Skeletal muscle tissue (tissue), 4 donors: ENCODE measurements around the gene STK16. TPM values are rescaled to one million over a fixed set of nuclear protein-coding genes. Genes with fewer than 3 reads are reported as not detected.

Experiments used
- H3K27ac ChIP-seq: one replicate; pipeline ENCODE4 v1.7.0; 2013; ENCODE audit warnings: mild to moderate bottlenecking, low read depth, low read length, inconsistent platforms
- H3K27me3 ChIP-seq, 3 donors: one replicate each; pipeline ENCODE4 v1.7.0; 2013; ENCODE audit warnings: low read length in 3 of 3; ENCODE audit not compliant: control insufficient read depth in 3 of 3, insufficient read depth in 3 of 3
- H3K36me3 ChIP-seq, 3 donors: one replicate each; pipeline ENCODE4 v1.7.0; 2013; ENCODE audit warnings: low read length in 3 of 3; ENCODE audit not compliant: control insufficient read depth in 3 of 3, insufficient read depth in 3 of 3
- H3K4me1 ChIP-seq, 3 donors: one replicate each; pipeline ENCODE4 v1.7.0; 2013; ENCODE audit warnings: low read length in 3 of 3, mild to moderate bottlenecking in 3 of 3; ENCODE audit not compliant: control insufficient read depth in 3 of 3, insufficient read depth in 3 of 3
- H3K4me3 ChIP-seq, 3 donors: one replicate each; pipeline ENCODE4 v1.7.0; 2013; ENCODE audit warnings: low read length in 3 of 3
- H3K9ac ChIP-seq, 3 donors: one replicate each; pipeline ENCODE4 v1.7.0; 2013; ENCODE audit warnings: low read length in 3 of 3, mild to moderate bottlenecking in 3 of 3, moderate library complexity in 2 of 3, low read depth in 1 of 3
- H3K9me3 ChIP-seq, 3 donors: one replicate each; pipeline ENCODE4 v1.7.0; 2013; ENCODE audit warnings: low read length in 3 of 3; ENCODE audit not compliant: control insufficient read depth in 3 of 3
- total RNA-seq: library from RNA; depleted of rRNA; stranded (reverse); fragments of >200 nt; gene quantifications from one replicate; pipeline ENCODE4 v1.2.3, GENCODE V29; 2014
- donor health status: Osteomylitis.

The STK16 gene
- total RNA-seq, 1 donor from 2014 or later, result 6.3 TPM

DNA sequence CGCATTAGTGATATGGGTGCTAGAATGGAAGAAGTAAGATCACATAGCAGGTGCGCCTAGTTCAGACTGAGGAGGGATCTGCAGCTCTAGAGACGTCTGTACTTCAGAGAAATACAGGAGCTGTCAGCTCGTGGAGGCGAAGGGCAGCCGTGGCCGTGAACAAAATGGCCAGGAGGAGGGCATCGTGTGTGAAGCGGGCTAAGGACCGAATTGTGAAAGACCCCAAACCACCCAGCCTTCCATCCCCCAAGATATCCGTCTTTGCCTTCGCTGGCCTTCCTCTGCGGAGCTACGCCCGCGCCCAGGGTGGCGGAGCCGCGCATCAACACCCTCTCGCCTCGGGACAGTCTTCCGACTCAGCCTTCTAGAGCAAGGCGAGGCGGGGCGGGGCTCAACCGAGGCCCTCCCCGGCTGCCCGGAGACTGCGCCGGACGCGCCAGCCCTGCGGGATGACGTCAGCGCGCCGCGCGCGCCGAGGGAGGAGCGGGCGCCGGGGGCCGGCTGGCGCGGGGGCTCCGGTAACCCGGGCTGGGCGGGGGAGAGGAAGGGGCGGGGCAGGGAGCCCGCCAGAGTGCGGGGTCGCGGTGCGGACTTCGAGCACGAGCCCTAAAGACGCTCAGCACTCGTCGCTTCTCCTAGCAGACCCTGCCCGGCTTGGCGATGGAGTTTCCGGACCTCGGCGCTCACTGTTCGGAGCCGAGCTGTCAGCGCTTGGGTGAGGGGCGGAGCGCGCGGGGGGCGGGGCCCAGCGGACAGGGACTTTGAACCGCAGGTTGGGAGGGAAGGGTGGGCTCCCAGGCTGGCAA lies 38.7 kb upstream of the STK16 start, which contains the start of gene ZFAND2B:
Gene ZFAND2B, plus strand, starts transcription at position 455 of the 806 bp plus-strand sequence. Its CDS starts 206 bp downstream, at position 661.
- Histone ChIP-seq H3K36me3 (peaks cover 32 to 36% (median 34%) of the 10 kb centered on the region in 3 donors), H3K9ac (peak within 1 kb of the TSS; percentile 79 to 97 (median 94)), H3K4me1 (peaks cover 17 to 20% (median 18%) of the 10 kb centered on the region in 3 donors), H3K27me3 (no peaks in the 10 kb centered on the region), H3K9me3 (no peaks in the 10 kb centered on the region), H3K27ac (peak within 1 kb of the TSS; percentile 78), H3K4me3 (peak within 1 kb of the TSS; percentile 80 to 94 (median 93))

GRCh38 chr2:219207134-219207883 lies 38.0 kb upstream of the STK16 start:
- Histone ChIP-seq H3K4me3 (peak overlapping the region; percentile 74 to 94 (median 80)), H3K9me3 (no peaks in the 10 kb centered on the region), H3K9ac (peak overlapping the region; percentile 13 to 71 (median 63)), H3K27me3 (no peaks in the 10 kb centered on the region), H3K36me3 (peaks cover 36 to 38% (median 38%) of the 10 kb centered on the region in 3 donors), H3K4me1 (peaks cover 17 to 20% (median 18%) of the 10 kb centered on the region in 3 donors), H3K27ac (peak overlapping the region; percentile 78)

GRCh38 chr2:219207884-219208740 lies 37.2 kb upstream of the STK16 start:
- peak overlapping the region in 2 of 3 donors; percentile 8 to 71 for H3K9ac ChIP-seq
- peaks cover 41 to 46% (median 44%) of the 10 kb centered on the region in 3 donors for H3K36me3 ChIP-seq
- no peaks in the 10 kb centered on the region for H3K9me3 ChIP-seq
- peak overlapping the region; percentile 78 for H3K27ac ChIP-seq
- H3K27me3 ChIP-seq, result no peaks in the 10 kb centered on the region
- H3K4me3 ChIP-seq, result peak overlapping the region in 1 of 3 donors; percentile 80
- peaks cover 17 to 20% (median 18%) of the 10 kb centered on the region in 3 donors for H3K4me1 ChIP-seq

GRCh38 chr2:219209236-219210195 lies 35.8 kb upstream of the STK16 start:
- H3K36me3 ChIP-seq, result peaks cover 53 to 60% (median 58%) of the 10 kb centered on the region in 3 donors
- H3K4me1 ChIP-seq, result peaks cover 17 to 20% (median 18%) of the 10 kb centered on the region in 3 donors
- no peak overlapping the region for H3K27ac ChIP-seq
- H3K27me3 ChIP-seq, result no peaks in the 10 kb centered on the region
- no peak overlapping the region for H3K4me3 ChIP-seq
- H3K9ac ChIP-seq, result no peak overlapping the region
- no peaks in the 10 kb centered on the region for H3K9me3 ChIP-seq

DNA sequence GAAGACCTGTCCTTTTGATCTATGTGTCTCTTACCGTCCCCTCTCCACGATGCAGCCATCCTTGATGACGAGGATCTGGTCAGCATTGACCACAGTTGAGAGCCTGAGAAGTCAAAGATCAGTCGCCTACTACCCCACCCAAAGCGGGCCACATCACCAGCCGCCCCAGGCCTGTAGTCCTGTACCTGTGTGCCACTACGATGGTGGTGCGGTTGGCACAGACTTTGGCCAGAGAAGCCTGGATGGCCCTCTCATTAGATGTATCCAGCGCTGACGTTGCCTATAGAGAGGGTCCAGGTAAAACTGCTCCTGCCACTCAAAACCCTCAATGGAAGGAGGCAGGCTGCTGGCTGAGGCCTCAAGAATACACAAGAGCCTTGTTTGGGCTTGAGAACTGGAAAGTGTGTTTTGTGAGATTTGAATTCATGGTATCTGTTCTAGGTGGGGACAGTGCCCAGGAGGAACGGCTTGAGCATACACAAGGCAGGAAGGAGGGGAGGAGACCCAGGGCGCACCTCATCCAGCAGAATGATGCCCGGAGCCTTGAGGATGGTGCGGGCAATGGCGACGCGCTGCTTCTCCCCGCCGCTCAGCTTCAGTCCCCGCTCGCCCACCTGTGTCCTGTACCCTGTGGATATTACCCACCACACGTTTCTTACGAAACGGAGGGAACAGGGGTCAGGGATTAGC lies 34.9 kb upstream of the STK16 start:
- no peak overlapping the region for H3K27ac ChIP-seq
- H3K4me1 ChIP-seq, result peaks cover 17 to 20% (median 18%) of the 10 kb centered on the region in 3 donors
- H3K4me3 ChIP-seq, result no peak overlapping the region
- no peaks in the 10 kb centered on the region for H3K9me3 ChIP-seq
- H3K27me3 ChIP-seq, result no peaks in the 10 kb centered on the region
- H3K9ac ChIP-seq, result no peak overlapping the region
- peaks cover 58 to 68% (median 66%) of the 10 kb centered on the region in 3 donors for H3K36me3 ChIP-seq

GRCh38 chr2:219210886-219211362 lies 34.4 kb upstream of the STK16 start:
- Histone ChIP-seq H3K9me3 (no peaks in the 10 kb centered on the region), H3K36me3 (peaks cover 62 to 74% (median 72%) of the 10 kb centered on the region in 3 donors), H3K4me3 (no peak overlapping the region), H3K4me1 (peaks cover 16 to 21% (median 17%) of the 10 kb centered on the region in 3 donors), H3K9ac (no peak overlapping the region), H3K27ac (no peak overlapping the region), H3K27me3 (no peaks in the 10 kb centered on the region)

- Histone ChIP-seq H3K4me3 (no peak overlapping the region), H3K4me1 (peaks cover 16 to 25% (median 20%) of the 10 kb centered on the region in 3 donors), H3K27ac (no peak overlapping the region), H3K9ac (no peak overlapping the region), H3K36me3 (peaks cover 65 to 83% (median 74%) of the 10 kb centered on the region in 3 donors), H3K9me3 (no peaks in the 10 kb centered on the region), H3K27me3 (no peaks in the 10 kb centered on the region)
These were observed 32.3 kb upstream of the STK16 start for GRCh38 chr2:219213026-219213415.

GRCh38 chr2:219213486-219214071 lies 31.7 kb upstream of the STK16 start:
- H3K9ac ChIP-seq, result peak overlapping the region in 1 of 3 donors; percentile 40
- no peak overlapping the region for H3K4me3 ChIP-seq
- peaks cover 60 to 77% (median 69%) of the 10 kb centered on the region in 3 donors for H3K36me3 ChIP-seq
- no peaks in the 10 kb centered on the region for H3K9me3 ChIP-seq
- H3K27me3 ChIP-seq, result no peaks in the 10 kb centered on the region
- H3K27ac ChIP-seq, result no peak overlapping the region
- H3K4me1 ChIP-seq, result peaks cover 16 to 27% (median 21%) of the 10 kb centered on the region in 3 donors
